ENCODE measurements around the gene PRKAA1. TPM values are rescaled to one million over a fixed set of nuclear protein-coding genes. Genes with fewer than 3 reads are reported as not detected.
A peak's percentile ranks its signal among the peaks of the same experiment; 100 is the strongest.

The PRKAA1 gene
- total and polyA plus RNA-seq, 4 experiments from 2014 or later, result 51.7 to 120 (median 86.1) TPM

DNA sequence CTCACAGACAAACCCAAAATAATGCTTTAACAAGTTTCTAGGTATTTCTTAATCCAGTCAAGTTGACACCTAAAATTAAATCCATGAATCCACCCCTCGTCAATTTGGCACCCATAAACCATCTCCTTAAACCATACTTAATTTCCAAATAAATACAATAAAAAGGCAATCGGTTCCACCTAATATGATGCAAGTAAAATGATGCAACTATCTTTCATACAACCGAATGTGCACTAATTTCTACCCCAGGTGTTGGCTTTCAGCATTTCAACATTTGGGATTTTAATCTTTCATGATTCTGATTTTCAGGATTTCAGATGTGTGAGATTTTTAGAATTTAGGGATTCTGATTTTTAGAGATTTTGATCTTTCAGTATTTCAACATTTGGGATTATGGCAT lies 17.3 kb downstream of the PRKAA1 start:
- Mint-ChIP-seq H3K9me3 (no peaks in the 10 kb centered on the region), H3K4me1 (peaks cover 40 to 68% (median 55%) of the 10 kb centered on the region in 4 donors), H3K4me3 (peak overlapping the region in 1 of 8 donors; percentile 1), H3K27ac (peak overlapping the region in 2 of 7 donors; percentile 4 to 8), H3K36me3 (peaks cover 15 to 19% of the 10 kb centered on the region in 2 donors), H3K27me3 (no peaks in the 10 kb centered on the region)
- peaks cover 40% of the 10 kb centered on the region for H3K4me1 ChIP-seq (ENCODE audit: insufficient read depth, low read length)
- peaks cover 8% of the 10 kb centered on the region for H3K36me3 ChIP-seq (ENCODE audit: insufficient read depth, low read length)
- no peak for DNase-seq
- no peak overlapping the region for H3K27ac ChIP-seq (ENCODE audit: low read depth, low read length)
- no peaks in the 10 kb centered on the region for H3K27me3 ChIP-seq (ENCODE audit: insufficient read depth, low read length)
- intact Hi-C loops (cut with micrococcal nuclease), result no loop called here
- ChIA-PET POLR2A (ENCODE audit: partially characterized antibody) (no interaction called here), CTCF (ENCODE audit: partially characterized antibody) (interaction anchor here (1.3 kb wide), 1 partner anchor 11 kb away, joined by 4 read pairs; no protein-coding TSS in a partner anchor)
- no peak overlapping the region for H3K4me3 ChIP-seq (ENCODE audit: low read length in 2 of 2)
- H3K9me3 ChIP-seq (ENCODE audit: control insufficient read depth in 1 of 2, low read length in 2 of 2), result no peaks in the 10 kb centered on the region

DNA sequence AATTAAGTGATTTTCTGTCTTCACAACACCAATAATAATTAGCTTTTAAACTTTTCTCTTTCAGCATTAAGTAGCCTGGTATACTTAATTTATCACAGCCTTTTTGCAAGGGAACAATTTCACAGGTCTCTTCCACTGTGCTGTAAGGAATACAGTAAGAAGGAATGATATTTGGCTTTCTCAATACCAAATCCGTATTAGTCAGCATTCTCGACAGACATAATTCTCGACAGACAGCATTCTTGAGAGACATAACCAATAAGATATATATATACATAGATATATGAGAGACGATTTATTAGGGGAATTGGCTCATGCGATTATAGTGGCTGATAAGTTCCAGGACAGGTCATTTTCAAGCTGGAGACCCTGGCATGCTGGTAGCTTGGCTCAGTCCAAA lies 18.0 kb downstream of the PRKAA1 start:
- CTCF ChIA-PET (ENCODE audit: partially characterized antibody), result interaction anchor here (1.3 kb wide), 1 partner anchor 10 kb away, joined by 4 read pairs; no protein-coding TSS in a partner anchor
- Histone ChIP-seq H3K27me3 (ENCODE audit: insufficient read depth, low read length) (no peaks in the 10 kb centered on the region), H3K9me3 (ENCODE audit: control insufficient read depth in 1 of 2, low read length in 2 of 2) (no peaks in the 10 kb centered on the region), H3K4me1 (ENCODE audit: insufficient read depth, low read length) (peaks cover 34% of the 10 kb centered on the region), H3K36me3 (ENCODE audit: insufficient read depth, low read length) (peaks cover 14% of the 10 kb centered on the region), H3K4me3 (ENCODE audit: low read length in 2 of 2) (no peak overlapping the region), H3K27ac (ENCODE audit: low read depth, low read length) (no peak overlapping the region)
- H3K36me3 Mint-ChIP-seq, result peaks cover 18 to 22% of the 10 kb centered on the region in 2 donors
- no peak overlapping the region for H3K4me3 Mint-ChIP-seq
- no peak for DNase-seq
- H3K27ac Mint-ChIP-seq, result no peak overlapping the region
- POLR2A ChIA-PET (ENCODE audit: partially characterized antibody), result no interaction called here
- no peaks in the 10 kb centered on the region for H3K27me3 Mint-ChIP-seq
- intact Hi-C loops (cut with micrococcal nuclease), result no loop called here
- H3K9me3 Mint-ChIP-seq, result no peaks in the 10 kb centered on the region
- peaks cover 35 to 62% (median 51%) of the 10 kb centered on the region in 4 donors for H3K4me1 Mint-ChIP-seq

- H3K4me1 Mint-ChIP-seq, result peaks cover 33 to 59% (median 49%) of the 10 kb centered on the region in 4 donors
- H3K9me3 Mint-ChIP-seq, result no peaks in the 10 kb centered on the region
- H3K4me1 ChIP-seq (ENCODE audit: insufficient read depth, low read length), result peaks cover 29% of the 10 kb centered on the region
- ChIA-PET CTCF (ENCODE audit: partially characterized antibody) (interaction anchor here (1.3 kb wide), 1 partner anchor 10 kb away, joined by 4 read pairs; no protein-coding TSS in a partner anchor), POLR2A (ENCODE audit: partially characterized antibody) (no interaction called here)
- intact Hi-C loops (cut with micrococcal nuclease), result no loop called here
- H3K27me3 ChIP-seq (ENCODE audit: insufficient read depth, low read length), result no peaks in the 10 kb centered on the region
- H3K27me3 Mint-ChIP-seq, result no peaks in the 10 kb centered on the region
- DNase-seq, result no peak
- H3K9me3 ChIP-seq (ENCODE audit: control insufficient read depth in 1 of 2, low read length in 2 of 2), result no peaks in the 10 kb centered on the region
- no peak overlapping the region for H3K27ac ChIP-seq (ENCODE audit: low read depth, low read length)
- H3K36me3 Mint-ChIP-seq, result peaks cover 18 to 28% of the 10 kb centered on the region in 2 donors
- H3K4me3 ChIP-seq (ENCODE audit: low read length in 2 of 2), result no peak overlapping the region
- H3K27ac Mint-ChIP-seq, result peak overlapping the region in 1 of 7 donors; percentile 47
- peaks cover 17% of the 10 kb centered on the region for H3K36me3 ChIP-seq (ENCODE audit: insufficient read depth, low read length)
- no peak overlapping the region for H3K4me3 Mint-ChIP-seq
These were observed 18.6 kb downstream of the PRKAA1 start for GRCh38 chr5:40779561-40779960.

GRCh38 chr5:40778133-40778532 lies 20.0 kb downstream of the PRKAA1 start:
- no peaks in the 10 kb centered on the region for H3K27me3 Mint-ChIP-seq
- no peak for DNase-seq
- H3K4me1 ChIP-seq (ENCODE audit: insufficient read depth, low read length), result peaks cover 18% of the 10 kb centered on the region
- no peaks in the 10 kb centered on the region for H3K9me3 Mint-ChIP-seq
- no peak overlapping the region for H3K4me3 Mint-ChIP-seq
- peaks cover 26 to 50% (median 40%) of the 10 kb centered on the region in 4 donors for H3K4me1 Mint-ChIP-seq
- intact Hi-C loops (cut with micrococcal nuclease), result no loop called here
- ChIA-PET POLR2A (ENCODE audit: partially characterized antibody) (interaction anchor here (1.1 kb wide), 1 partner anchor 22 kb away, joined by 4 read pairs; no protein-coding TSS in a partner anchor), CTCF (ENCODE audit: partially characterized antibody) (no interaction called here)
- H3K27ac ChIP-seq (ENCODE audit: low read depth, low read length), result no peak overlapping the region
- H3K36me3 Mint-ChIP-seq, result peaks cover 28 to 36% of the 10 kb centered on the region in 2 donors
- H3K27ac Mint-ChIP-seq, result peak overlapping the region in 1 of 7 donors; percentile 25
- no peak overlapping the region for H3K4me3 ChIP-seq (ENCODE audit: low read length in 2 of 2)
- H3K27me3 ChIP-seq (ENCODE audit: insufficient read depth, low read length), result no peaks in the 10 kb centered on the region
- H3K36me3 ChIP-seq (ENCODE audit: insufficient read depth, low read length), result peaks cover 17% of the 10 kb centered on the region
- no peaks in the 10 kb centered on the region for H3K9me3 ChIP-seq (ENCODE audit: control insufficient read depth in 1 of 2, low read length in 2 of 2)

GRCh38 chr5:40776658-40776977 lies 21.6 kb downstream of the PRKAA1 start:
- H3K27me3 Mint-ChIP-seq, result no peaks in the 10 kb centered on the region
- Histone ChIP-seq H3K36me3 (ENCODE audit: insufficient read depth, low read length) (peaks cover 17% of the 10 kb centered on the region), H3K27ac (ENCODE audit: low read depth, low read length) (no peak overlapping the region), H3K27me3 (ENCODE audit: insufficient read depth, low read length) (no peaks in the 10 kb centered on the region), H3K4me1 (ENCODE audit: insufficient read depth, low read length) (peaks cover 12% of the 10 kb centered on the region), H3K4me3 (ENCODE audit: low read length in 2 of 2) (no peak overlapping the region), H3K9me3 (ENCODE audit: control insufficient read depth in 1 of 2, low read length in 2 of 2) (no peaks in the 10 kb centered on the region)
- CTCF ChIA-PET (ENCODE audit: partially characterized antibody), result interaction anchor here (1.5 to 1.6 kb wide), 2 partner anchors 11 to 22 kb away, joined by 4 to 6 read pairs; partner anchors contain the start of gene PRKAA1
- peak overlapping the region in 1 of 7 donors; percentile 82 for H3K27ac Mint-ChIP-seq
- DNase-seq, result no peak
- no peaks in the 10 kb centered on the region for H3K9me3 Mint-ChIP-seq
- peaks cover 29 to 45% of the 10 kb centered on the region in 2 donors for H3K36me3 Mint-ChIP-seq
- intact Hi-C loops (cut with micrococcal nuclease), result no loop called here
- no peak overlapping the region for H3K4me3 Mint-ChIP-seq
- POLR2A ChIA-PET (ENCODE audit: partially characterized antibody), result interaction anchor here (1.2 to 1.6 kb wide), 3 partner anchors 11 to 44 kb away, joined by 3 to 4 read pairs (median 4); no protein-coding TSS in a partner anchor
- peaks cover 19 to 35% (median 27%) of the 10 kb centered on the region in 4 donors for H3K4me1 Mint-ChIP-seq

DNA sequence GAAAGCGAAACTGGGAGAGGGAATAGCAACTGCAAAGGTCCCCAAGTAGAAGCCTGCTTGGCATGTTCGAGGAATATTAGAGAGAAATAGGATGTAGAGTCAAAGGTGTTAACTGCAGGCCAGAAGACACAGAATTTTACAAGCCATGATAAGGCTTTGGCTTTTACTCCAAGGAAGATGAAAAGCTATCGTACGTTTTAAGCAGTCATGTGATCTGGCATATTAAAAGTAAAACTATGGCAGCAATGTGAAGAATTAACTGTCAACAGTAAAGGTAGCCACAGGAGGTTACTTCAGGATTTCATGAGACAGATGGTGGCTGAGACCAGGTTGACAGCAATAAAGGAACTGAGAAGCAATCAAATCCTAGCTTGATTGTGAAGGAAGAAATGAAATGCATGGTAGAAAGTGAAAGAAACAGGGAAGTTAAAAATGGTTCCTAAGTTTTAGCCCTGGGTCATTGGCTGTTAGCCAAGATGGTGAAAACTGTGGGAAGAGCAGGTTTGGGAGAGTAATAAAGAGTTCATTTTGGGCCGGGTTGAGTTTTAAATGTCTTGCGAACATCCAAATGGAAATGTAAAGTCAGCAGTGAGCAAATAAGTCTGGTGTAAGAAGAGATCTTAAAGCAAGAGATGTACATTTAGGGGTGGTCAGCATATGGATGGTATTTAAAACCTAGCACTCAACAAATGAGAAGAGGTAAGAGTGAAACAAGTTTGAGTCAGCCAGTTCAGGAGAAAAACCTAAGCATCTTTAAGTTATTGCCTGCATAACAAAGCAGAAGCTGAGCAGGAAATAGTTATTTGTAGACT lies 22.1 kb downstream of the PRKAA1 start:
- Histone ChIP-seq H3K4me3 (ENCODE audit: low read length in 2 of 2) (no peak overlapping the region), H3K36me3 (ENCODE audit: insufficient read depth, low read length) (peaks cover 17% of the 10 kb centered on the region), H3K4me1 (ENCODE audit: insufficient read depth, low read length) (peaks cover 9% of the 10 kb centered on the region), H3K27ac (ENCODE audit: low read depth, low read length) (no peak overlapping the region), H3K9me3 (ENCODE audit: control insufficient read depth in 1 of 2, low read length in 2 of 2) (no peaks in the 10 kb centered on the region), H3K27me3 (ENCODE audit: insufficient read depth, low read length) (no peaks in the 10 kb centered on the region)
- Mint-ChIP-seq H3K4me3 (no peak overlapping the region), H3K27ac (peak overlapping the region in 5 of 7 donors; percentile 0 to 71 (median 9)), H3K9me3 (no peaks in the 10 kb centered on the region), H3K4me1 (peaks cover 15 to 32% (median 22%) of the 10 kb centered on the region in 4 donors), H3K36me3 (peaks cover 29 to 45% of the 10 kb centered on the region in 2 donors), H3K27me3 (no peaks in the 10 kb centered on the region)
- no peak for DNase-seq
- POLR2A ChIA-PET (ENCODE audit: partially characterized antibody), result interaction anchor here (1.2 to 1.6 kb wide), 3 partner anchors 11 to 44 kb away, joined by 3 to 4 read pairs (median 4); no protein-coding TSS in a partner anchor
- intact Hi-C loops (cut with micrococcal nuclease), result loop anchor here (2.0 kb wide), 1 partner anchor 21 kb away; no protein-coding TSS in a partner anchor
- CTCF ChIA-PET (ENCODE audit: partially characterized antibody), result interaction anchor here (1.5 to 1.6 kb wide), 2 partner anchors 11 to 23 kb away, joined by 4 to 6 read pairs; partner anchors contain the start of gene PRKAA1

Data from CD4-positive, alpha-beta memory T cell (primary cell).